ENCODE measurements around the gene TMEM125. TPM values are rescaled to one million over a fixed set of nuclear protein-coding genes. Genes with fewer than 3 reads are reported as not detected.

TMEM125 gene
- polyA plus RNA-seq, 3 donors = not detected

GRCh38 chr1:43288058-43288784, 18.4 kb downstream of the TMEM125 start:
- no peak overlapping the region for H3K4me3 Mint-ChIP-seq
- Histone ChIP-seq H3K4me3 (replicated peaks in 1 of 3; ENCODE audit: low read depth in 2 of 3, low read length in 3 of 3) (no peak overlapping the region), H3K27me3 (ENCODE audit: control insufficient read depth in 2 of 2, insufficient read depth in 2 of 2, low read length in 2 of 2) (no peaks in the 10 kb centered on the region), H3K9ac (ENCODE audit: insufficient read depth, low read length, poor library complexity, severe bottlenecking) (no peak overlapping the region), H3K4me1 (ENCODE audit: control insufficient read depth in 1 of 2, insufficient read depth in 2 of 2, low read length in 2 of 2) (no peaks in the 10 kb centered on the region), H3K36me3 (replicated peaks in 1 of 2; ENCODE audit: control insufficient read depth in 1 of 2, insufficient read depth in 2 of 2, low read length in 2 of 2) (no peaks in the 10 kb centered on the region), H3K27ac (ENCODE audit: low read depth in 1 of 2, low read length in 2 of 2) (no peak overlapping the region), H3K79me2 (ENCODE audit: insufficient read depth, low read length) (no peaks in the 10 kb centered on the region), H2AFZ (ENCODE audit: insufficient read depth, low read depth, low read length, poor library complexity, severe bottlenecking) (no peak overlapping the region), H3K4me2 (replicated peaks; ENCODE audit: extremely low read depth, low read length, poor library complexity, severe bottlenecking) (no peak overlapping the region), H3K9me3 (replicated peaks in 1 of 2; ENCODE audit: control insufficient read depth in 1 of 2, insufficient read depth in 1 of 2, low read length in 2 of 2) (no peaks in the 10 kb centered on the region), H4K20me1 (ENCODE audit: insufficient read depth, low read length) (no peaks in the 10 kb centered on the region)
- no peak overlapping the region for H3K27ac Mint-ChIP-seq
- no peaks in the 10 kb centered on the region for H3K9me3 Mint-ChIP-seq
- peaks cover 2 to 4% (median 4%) of the 10 kb centered on the region in 3 donors for H3K27me3 Mint-ChIP-seq (ENCODE audit: low read depth in 3 of 3)
- no peaks in the 10 kb centered on the region for H3K36me3 Mint-ChIP-seq
- intact Hi-C loops (cut with micrococcal nuclease) = no loop called here
- H3K4me1 Mint-ChIP-seq = no peaks in the 10 kb centered on the region
- 92% methylated on average over 5 of the region's 9 CpGs for WGBS (ENCODE audit: insufficient coverage)
- no peak for TF ChIP-seq CTCF (IDR thresholded peaks at IDR 0.05)
- DNase-seq = no peak

DNA sequence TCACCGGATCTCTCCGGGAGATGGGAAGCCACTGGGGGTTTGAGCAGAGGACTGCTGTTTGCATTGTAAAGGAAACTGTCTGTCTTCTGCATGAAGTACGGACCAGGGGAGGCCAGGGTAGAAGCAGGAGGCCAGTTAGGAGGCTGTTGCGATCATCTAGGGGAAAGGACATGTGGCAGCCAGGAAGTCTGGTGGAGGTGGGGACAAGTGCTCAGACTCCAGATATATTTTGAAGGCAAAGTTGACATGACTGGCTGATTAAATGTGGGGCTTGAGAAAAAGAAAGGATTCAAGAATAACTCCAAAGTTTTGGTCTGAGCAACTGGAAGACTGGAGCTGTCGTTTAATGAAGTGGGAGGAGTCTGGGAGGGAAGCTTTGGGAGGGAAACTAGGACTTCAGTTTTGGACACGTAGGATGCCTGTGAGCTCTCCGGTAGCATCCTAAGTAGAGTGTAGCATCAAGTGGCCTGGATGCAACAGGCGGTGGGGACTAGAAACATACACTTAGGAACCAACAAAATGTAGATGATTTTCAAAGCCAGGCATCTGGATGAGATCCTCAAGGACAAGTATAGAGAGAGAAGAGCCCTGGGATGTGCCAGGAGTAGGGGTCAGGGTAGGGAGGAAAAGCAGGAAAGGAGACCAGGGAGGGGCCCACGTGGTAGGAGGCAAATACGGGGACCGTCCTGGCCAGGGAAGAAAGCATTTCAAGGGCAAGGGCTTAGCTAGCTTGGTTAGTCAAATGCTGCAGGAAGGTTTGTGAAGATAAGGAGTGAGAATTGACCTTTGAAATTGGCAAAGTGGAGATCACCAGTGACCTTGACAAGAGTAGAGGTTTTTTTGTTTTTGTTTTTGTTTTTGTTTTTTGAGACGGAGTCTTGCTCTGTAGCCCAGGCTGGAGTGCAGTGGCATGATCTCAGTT, 19.3 kb downstream of the TMEM125 start:
- Mint-ChIP-seq H3K27ac (no peak overlapping the region), H3K27me3 (ENCODE audit: low read depth in 3 of 3) (peaks cover 2 to 4% (median 3%) of the 10 kb centered on the region in 3 donors), H3K9me3 (no peaks in the 10 kb centered on the region), H3K4me3 (no peak overlapping the region), H3K36me3 (no peaks in the 10 kb centered on the region), H3K4me1 (no peaks in the 10 kb centered on the region)
- intact Hi-C loops (cut with micrococcal nuclease) = no loop called here
- no peak for TF ChIP-seq CTCF (IDR thresholded peaks at IDR 0.05)
- Histone ChIP-seq H3K9me3 (replicated peaks in 1 of 2; ENCODE audit: control insufficient read depth in 1 of 2, insufficient read depth in 1 of 2, low read length in 2 of 2) (no peaks in the 10 kb centered on the region), H3K36me3 (replicated peaks in 1 of 2; ENCODE audit: control insufficient read depth in 1 of 2, insufficient read depth in 2 of 2, low read length in 2 of 2) (no peaks in the 10 kb centered on the region), H3K4me1 (ENCODE audit: control insufficient read depth in 1 of 2, insufficient read depth in 2 of 2, low read length in 2 of 2) (no peaks in the 10 kb centered on the region), H3K79me2 (ENCODE audit: insufficient read depth, low read length) (no peaks in the 10 kb centered on the region), H4K20me1 (ENCODE audit: insufficient read depth, low read length) (no peaks in the 10 kb centered on the region), H3K9ac (ENCODE audit: insufficient read depth, low read length, poor library complexity, severe bottlenecking) (no peak overlapping the region), H3K4me3 (replicated peaks in 1 of 3; ENCODE audit: low read depth in 2 of 3, low read length in 3 of 3) (no peak overlapping the region), H3K27ac (ENCODE audit: low read depth in 1 of 2, low read length in 2 of 2) (no peak overlapping the region), H3K27me3 (ENCODE audit: control insufficient read depth in 2 of 2, insufficient read depth in 2 of 2, low read length in 2 of 2) (no peaks in the 10 kb centered on the region), H2AFZ (ENCODE audit: insufficient read depth, low read depth, low read length, poor library complexity, severe bottlenecking) (no peak overlapping the region), H3K4me2 (replicated peaks; ENCODE audit: extremely low read depth, low read length, poor library complexity, severe bottlenecking) (no peak overlapping the region)
- DNase-seq = no peak
- 93% methylated on average over 12 of the region's 12 CpGs for WGBS (ENCODE audit: insufficient coverage)

Data from CD14-positive monocyte (primary cell).